K562 (cell line): Measurements from ENCODE around the gene GNAZ.

Experiments
- BACH1 ChIP-seq: fragments of 200-800 bp; sonication (Bioruptor generic); IDR thresholded peaks from 2 replicates; pipeline ENCODE4 v1.6.1; 2016; ENCODE audit warnings: missing genetic modification characterization, missing compliant biosample characterization
- CBFB ChIP-seq: sonication (generic); formaldehyde crosslinking; IDR thresholded peaks from 2 replicates; pipeline ENCODE4 v1.4.0; 2020; ENCODE audit warnings: mild to moderate bottlenecking, missing genetic modification reagents
- CBX8 ChIP-seq: fragments of 200-600 bp; sonication (generic); IDR thresholded peaks from 2 replicates; pipeline ENCODE4 v1.6.1; 2012; ENCODE audit warnings: borderline replicate concordance, mixed run types, low read depth, mild to moderate bottlenecking, moderate library complexity, mixed read lengths, low read length, control low read depth, inconsistent platforms; ENCODE audit not compliant: poor library complexity, severe bottlenecking; ENCODE audit errors: extremely low read depth
- CTCF ChIP-seq, 3 experiments: IDR thresholded peaks in 2 of 3; conservative IDR thresholded peaks in 1 of 3; 2 replicates each; pipeline ENCODE4 v1.5.1; 2011 to 2012; ENCODE audit warnings: low read length in 3 of 3, mild to moderate bottlenecking in 3 of 3, control low read depth in 2 of 3, improper control_type of control experiment in 1 of 3, inconsistent platforms in 1 of 3, low read depth in 1 of 3, mixed read lengths in 1 of 3, moderate library complexity in 1 of 3; ENCODE audit not compliant: insufficient read depth in 2 of 3
- GATA2 ChIP-seq: sonication (generic); formaldehyde crosslinking; IDR thresholded peaks from 2 replicates; pipeline ENCODE4 v1.4.0; 2020; ENCODE audit warnings: mild to moderate bottlenecking, missing genetic modification reagents
- MYC ChIP-seq, 2 experiments: fragments of 250-450 bp in 1 of 2; sonication (Bioruptor Pico) in 1 of 2; IDR thresholded peaks; 2 replicates each; pipeline versions ENCODE4 v1.5.1 to v1.6.1; 2012 to 2021; ENCODE audit warnings: low read depth in 2 of 2, borderline replicate concordance in 1 of 2, improper control_type of control experiment in 1 of 2, low read length in 1 of 2, mild to moderate bottlenecking in 1 of 2, moderate library complexity in 1 of 2
- POLR2A ChIP-seq: fragments of 450-650 bp; conservative IDR thresholded peaks from 2 replicates; pipeline ENCODE4 v1.6.1; 2016
- POLR2AphosphoS5 ChIP-seq: IDR thresholded peaks from 2 replicates; pipeline ENCODE4 v1.6.1; 2011; ENCODE audit warnings: mild to moderate bottlenecking, low read depth, low read length, moderate library complexity; ENCODE audit not compliant: control insufficient read depth, insufficient read depth
- POU5F1 ChIP-seq: fragments of 150-350 bp; IDR thresholded peaks from 2 replicates; pipeline ENCODE4 v1.6.1; 2014; ENCODE audit warnings: borderline replicate concordance, low read length, low read depth, mild to moderate bottlenecking; ENCODE audit not compliant: partially characterized antibody
- SMAD3 ChIP-seq: fragments of 450-650 bp; formaldehyde crosslinking; conservative IDR thresholded peaks from 2 replicates; pipeline ENCODE4 v1.4.0; 2020; ENCODE audit warnings: mild to moderate bottlenecking
- U2AF2 ChIP-seq: fragments of 200-400 bp; formaldehyde crosslinking; optimal IDR thresholded peaks from 2 replicates; pipeline ENCODE3; 2017; ENCODE audit warnings: low read depth, mild to moderate bottlenecking, low read length

- no peak for TF ChIP-seq CBFB (CRISPR knock-in tag)
- no peak for TF ChIP-seq SMAD3 (CRISPR knock-in tag)
- no peak for TF ChIP-seq CTCF (IDR thresholded peaks at IDR 0.05 in 2 of 3, conservative IDR thresholded peaks at IDR 0.05 in 1 of 3; ENCODE audit: insufficient read depth in 2 of 3, low read depth in 1 of 3, low read length in 3 of 3)
- no peak for TF ChIP-seq BACH1 (tag)
- TF ChIP-seq CBX8: no peak
- TF ChIP-seq POLR2A: no peak
- TF ChIP-seq POLR2AphosphoS5: no peak
- TF ChIP-seq GATA2: no peak
- no peak for TF ChIP-seq U2AF2
- TF ChIP-seq POU5F1: no peak
- TF ChIP-seq MYC (IDR thresholded peaks at IDR 0.05; ENCODE audit: low read depth, low read length): no peak; the same call in 1 of the 2 replicates
- TF ChIP-seq MYC (CRISPR knock-in tag; IDR thresholded peaks at IDR 0.05; ENCODE audit: borderline replicate concordance, low read depth): no peak
These were observed 7.4 kb upstream of the GNAZ start for GRCh38 chr22:23062616-23063538.
